Sigmoid colon (tissue), 4 donors: ENCODE measurements around the gene THRB.

Experiments
- EP300 ChIP-seq, 4 donors: sonication (generic); formaldehyde crosslinking; IDR thresholded peaks; one replicate each; pipeline ENCODE4 v1.6.1; 2017; ENCODE audit warnings: antibody characterized with exemption in 4 of 4
- POLR2A ChIP-seq, 2 donors: fragments of 450-650 bp; IDR thresholded peaks; one replicate each; pipeline ENCODE4 v1.6.1; 2016; ENCODE audit warnings: antibody characterized with exemption in 2 of 2, mild to moderate bottlenecking in 2 of 2, moderate library complexity in 2 of 2
- TF ChIP-seq, protein P1 (sequence below), 4 experiments: fragments of 450-650 bp in 3 of 4; fragments of 200-600 bp in 1 of 4; IDR thresholded peaks; one replicate each; pipeline ENCODE4 v1.5.1; 2016 to 2019; ENCODE audit warnings: antibody characterized with exemption in 4 of 4, mild to moderate bottlenecking in 3 of 4, moderate library complexity in 2 of 4

DNA sequence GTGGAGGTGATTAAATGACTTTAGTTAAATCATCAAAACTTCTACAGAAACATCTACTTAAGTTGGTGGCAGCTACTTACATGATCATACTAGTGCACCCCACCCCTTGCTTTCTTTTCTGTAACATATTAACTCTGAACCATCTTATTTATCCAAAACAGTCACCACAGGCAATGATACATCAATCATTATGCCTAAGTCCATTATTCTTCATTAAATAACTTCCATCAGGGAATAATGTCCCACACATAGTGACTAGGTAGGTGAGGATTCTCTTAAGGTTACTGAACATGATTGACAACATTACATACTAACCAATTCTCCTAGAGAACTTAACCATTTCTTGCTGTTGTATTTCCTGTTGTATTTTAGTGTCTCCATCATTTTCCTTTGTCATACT is 339.4 kb downstream of the THRB start:
- TF ChIP-seq POLR2A (IDR thresholded peaks at IDR 0.05) (no peak), EP300 (IDR thresholded peaks at IDR 0.05) (no peak)
- TF ChIP-seq, protein P1, sequence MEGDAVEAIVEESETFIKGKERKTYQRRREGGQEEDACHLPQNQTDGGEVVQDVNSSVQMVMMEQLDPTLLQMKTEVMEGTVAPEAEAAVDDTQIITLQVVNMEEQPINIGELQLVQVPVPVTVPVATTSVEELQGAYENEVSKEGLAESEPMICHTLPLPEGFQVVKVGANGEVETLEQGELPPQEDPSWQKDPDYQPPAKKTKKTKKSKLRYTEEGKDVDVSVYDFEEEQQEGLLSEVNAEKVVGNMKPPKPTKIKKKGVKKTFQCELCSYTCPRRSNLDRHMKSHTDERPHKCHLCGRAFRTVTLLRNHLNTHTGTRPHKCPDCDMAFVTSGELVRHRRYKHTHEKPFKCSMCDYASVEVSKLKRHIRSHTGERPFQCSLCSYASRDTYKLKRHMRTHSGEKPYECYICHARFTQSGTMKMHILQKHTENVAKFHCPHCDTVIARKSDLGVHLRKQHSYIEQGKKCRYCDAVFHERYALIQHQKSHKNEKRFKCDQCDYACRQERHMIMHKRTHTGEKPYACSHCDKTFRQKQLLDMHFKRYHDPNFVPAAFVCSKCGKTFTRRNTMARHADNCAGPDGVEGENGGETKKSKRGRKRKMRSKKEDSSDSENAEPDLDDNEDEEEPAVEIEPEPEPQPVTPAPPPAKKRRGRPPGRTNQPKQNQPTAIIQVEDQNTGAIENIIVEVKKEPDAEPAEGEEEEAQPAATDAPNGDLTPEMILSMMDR (IDR thresholded peaks at IDR 0.05): no peak
